GM18498 (cell line): Measurements from ENCODE around the gene LMO1.

Experiments
- ATAC-seq: cut with Tn5 transposase; IDR thresholded peaks from one replicate; pipeline ENCODE4 v1.9.1; 2021; ENCODE audit warnings: mild to moderate bottlenecking, moderate library complexity; ENCODE audit not compliant: unreplicated experiment

Gene LMO1

DNA sequence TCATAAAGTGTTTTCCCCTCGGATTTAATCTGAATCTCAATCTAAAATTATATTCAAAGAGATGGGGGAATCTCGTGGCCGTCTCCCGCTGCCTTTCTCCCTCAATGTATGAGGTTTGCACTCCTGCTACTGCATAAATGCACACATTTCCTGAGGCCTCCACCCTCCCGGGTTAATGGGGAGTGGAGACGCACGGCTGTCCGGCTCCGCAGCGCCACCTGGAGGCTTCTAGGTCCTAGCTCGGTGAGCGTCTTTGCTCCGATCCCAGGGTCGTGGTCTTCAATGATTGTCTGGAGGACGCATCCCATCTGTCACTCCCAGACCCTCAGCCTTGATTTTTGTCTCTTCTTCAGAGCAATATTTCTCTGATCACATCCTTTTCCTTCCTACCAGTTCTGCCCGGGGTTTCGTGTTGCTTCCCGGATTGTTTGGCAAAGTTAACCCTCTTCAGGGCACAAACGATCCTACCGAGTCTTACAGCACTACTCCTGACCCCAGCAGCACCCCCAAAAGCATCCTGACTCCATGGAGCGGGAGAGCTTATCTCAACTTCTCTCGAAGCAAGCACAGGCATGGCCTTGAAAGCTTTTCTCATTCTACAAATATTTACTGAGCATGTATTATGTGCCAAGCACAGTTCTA lies at the start of gene LMO1:
Gene LMO1 (minus strand): TSS at position 110 of the 642 bp plus-strand sequence. CDS start 516 bp downstream, outside the sequence.
- ATAC-seq: peak; percentile 66

DNA sequence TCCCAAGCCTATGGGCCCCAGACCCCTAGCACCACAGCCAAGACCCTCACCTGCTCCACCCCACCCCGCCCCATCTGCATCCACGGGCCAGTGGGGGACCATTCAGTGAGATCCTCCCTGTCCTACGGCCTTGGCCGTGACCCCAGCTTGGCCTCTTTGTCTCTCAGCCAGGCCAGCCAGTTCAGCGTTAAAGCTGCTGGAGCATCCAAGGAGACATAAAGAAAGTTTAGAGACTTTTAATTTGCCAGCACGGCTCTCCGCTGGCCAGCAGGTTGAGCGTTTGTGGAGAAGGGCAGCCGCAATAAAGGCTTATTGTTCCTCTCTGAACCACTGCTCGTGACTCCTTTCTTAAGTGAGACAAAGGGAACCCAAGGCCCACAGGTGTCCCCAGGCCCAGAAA lies 49.3 kb upstream of the LMO1 start:
- no peak for ATAC-seq

DNA sequence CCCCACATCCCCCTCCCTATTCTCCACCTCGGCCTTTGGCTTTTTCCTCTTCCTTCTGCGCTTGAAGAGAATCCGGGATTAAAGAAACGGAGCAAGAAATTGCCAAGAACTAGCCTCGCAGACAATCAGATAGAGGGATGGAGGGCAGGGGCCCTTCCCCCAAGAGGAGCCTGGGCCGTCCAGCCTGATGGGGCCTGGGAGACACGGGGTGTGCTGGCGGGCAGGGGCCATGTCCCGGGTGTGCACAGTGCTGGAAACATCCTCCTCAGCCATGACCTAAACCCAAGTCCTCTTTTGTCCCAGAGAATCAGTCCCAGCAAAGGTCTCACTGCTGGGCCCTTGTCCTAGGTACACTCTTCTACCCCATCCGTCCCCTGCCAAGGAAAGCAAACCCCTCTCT lies 47.7 kb upstream of the LMO1 start:
- ATAC-seq: no peak

DNA sequence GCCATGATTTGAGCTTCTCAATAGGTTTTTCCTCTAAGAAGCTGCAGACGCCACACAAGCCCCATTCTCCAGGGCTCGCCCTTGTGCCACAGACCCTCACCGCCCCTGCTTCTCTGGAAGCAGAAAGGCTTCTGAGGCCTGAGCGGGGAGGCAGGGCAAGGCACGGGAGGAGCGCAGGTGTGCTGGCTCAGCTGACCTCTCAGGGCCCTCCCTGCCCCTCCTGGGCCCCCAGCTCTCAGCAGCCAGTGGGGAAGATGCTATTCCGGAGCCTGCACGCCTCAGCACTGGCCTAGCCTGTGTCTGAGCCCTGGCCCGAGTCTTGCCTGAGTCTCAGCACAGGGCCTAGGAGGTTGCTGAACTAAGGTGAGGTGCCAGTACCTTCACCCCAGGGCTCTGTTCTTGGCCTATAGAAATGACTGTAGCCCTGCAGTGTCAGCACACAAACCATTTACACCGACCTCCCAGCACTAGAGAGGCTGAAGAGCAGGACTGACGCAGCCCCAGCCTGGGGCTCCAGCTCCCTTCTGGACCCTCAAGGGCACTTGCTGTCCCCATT lies 47.1 kb upstream of the LMO1 start:
- no peak for ATAC-seq

DNA sequence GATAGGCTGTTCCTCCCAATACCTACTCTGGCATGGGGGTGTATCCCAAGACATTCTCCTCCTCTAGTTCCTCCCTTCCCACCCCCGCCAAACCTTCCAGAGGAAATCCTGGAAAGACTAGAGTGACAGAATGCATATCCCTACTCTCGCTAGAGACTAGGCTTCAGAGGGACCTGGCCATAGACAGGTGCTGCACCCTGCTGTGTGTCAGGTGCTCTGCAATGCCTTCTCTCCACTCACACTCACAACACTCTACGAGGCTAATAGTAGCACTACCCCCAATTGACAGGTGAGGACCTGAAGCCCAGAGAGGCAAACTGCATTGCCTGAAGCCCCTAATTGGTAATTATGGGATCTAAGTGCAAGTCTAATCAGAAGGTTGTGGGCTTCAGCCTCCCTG lies 46.2 kb upstream of the LMO1 start:
- no peak for ATAC-seq

DNA sequence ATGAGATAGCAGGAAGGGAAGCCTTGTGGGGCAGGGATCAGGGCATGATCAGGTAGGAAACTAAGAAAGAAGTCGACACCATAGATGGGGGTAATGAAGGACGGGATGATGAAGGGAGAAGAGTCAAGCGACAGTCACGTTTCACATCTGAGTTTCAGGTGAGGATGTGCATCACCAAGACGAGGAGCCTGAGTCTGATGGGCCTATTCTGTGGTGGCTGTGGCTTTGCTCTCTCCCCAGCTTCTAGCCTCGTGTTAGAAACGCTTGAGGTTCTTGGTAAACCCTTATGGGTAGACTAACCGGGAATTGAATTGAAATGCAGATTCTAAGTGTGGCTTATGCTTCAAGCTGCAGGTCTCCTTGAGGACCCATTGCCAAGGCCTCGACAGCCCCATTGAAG lies 45.6 kb upstream of the LMO1 start:
- ATAC-seq: no peak

DNA sequence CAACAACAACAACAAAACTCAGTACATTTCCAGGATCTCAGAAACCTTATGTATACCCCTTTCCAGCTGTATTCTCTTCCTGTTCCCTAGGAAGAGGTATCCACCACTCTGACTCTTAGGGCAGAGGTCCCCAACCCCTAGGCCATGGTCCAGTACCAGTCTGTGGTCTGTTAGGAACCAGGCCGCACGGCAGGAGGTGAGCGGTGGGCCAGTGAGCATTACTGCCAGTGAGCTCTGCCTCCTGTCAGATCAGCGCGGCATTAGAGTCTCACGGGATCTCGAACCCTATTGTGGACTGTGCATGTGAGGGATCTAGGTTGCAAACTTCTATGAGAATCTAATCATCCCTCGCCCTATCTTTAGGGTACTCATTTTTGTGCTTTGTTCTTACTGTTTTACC lies 43.9 kb upstream of the LMO1 start:
- no peak for ATAC-seq

DNA sequence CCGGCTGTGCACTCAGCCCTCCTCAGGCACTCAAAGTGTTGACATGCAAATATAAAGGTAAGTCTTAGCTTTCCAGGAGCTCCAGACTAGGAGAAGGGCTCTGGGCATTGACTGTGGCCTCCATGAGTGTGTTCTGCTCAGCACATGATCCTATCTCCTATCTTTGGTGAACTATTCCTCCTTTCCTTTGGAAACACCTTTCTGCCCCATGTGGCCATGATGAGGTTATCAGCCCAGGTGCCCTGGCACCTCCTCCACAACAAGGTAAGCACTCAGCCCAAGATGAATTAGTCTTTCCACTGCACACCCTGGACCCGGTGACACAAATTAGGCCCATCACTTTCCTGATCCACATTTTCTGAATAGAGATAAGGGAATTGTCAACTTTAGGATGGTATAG lies 37.9 kb upstream of the LMO1 start:
- no peak for ATAC-seq

DNA sequence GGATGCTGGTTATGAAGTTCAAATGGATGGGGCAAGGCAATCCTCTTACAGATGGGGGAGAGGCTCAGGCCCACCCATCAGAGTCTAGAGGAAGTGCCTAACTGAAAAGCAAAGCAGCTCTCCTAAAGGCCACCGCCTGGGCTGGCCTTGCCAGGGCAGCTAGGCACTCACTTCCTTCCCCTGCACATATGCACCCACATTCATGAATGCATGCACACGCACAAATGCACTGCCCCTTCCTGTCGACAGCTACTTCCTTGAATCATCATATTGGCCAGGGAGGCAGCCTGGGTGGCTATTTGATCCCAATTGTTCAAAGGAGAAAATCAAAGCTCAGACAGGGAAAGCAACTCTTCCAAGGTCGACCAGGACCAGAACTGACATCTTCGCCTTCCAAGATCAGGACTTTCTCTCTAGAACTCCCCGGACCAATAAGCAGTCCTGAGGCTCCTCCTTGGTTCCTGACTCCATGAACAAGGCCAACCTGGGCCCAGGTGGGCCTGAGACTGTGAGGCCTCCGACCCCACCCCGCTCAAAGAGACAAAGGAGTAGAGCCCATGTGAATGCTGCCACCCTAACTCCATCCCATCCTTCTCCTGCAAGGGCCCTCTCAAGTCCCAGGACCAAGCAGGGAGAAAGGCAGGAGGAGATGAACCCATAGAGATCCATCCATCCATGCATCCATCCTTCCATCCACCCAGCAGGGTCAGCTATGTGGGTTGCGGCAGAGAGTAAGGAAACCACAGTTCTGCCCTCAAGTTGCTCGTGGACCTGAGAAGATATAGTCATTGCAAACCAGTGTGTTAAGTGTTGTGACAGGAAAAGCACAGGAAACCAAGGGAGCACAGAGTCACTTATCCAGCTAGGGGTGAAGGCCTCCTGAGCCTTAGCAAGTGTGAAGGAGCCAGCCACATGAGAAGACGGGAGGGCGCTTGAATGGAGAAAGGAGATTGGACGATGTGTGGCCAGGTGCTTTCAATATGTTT lies 35.4 kb upstream of the LMO1 start:
- no peak for ATAC-seq

DNA sequence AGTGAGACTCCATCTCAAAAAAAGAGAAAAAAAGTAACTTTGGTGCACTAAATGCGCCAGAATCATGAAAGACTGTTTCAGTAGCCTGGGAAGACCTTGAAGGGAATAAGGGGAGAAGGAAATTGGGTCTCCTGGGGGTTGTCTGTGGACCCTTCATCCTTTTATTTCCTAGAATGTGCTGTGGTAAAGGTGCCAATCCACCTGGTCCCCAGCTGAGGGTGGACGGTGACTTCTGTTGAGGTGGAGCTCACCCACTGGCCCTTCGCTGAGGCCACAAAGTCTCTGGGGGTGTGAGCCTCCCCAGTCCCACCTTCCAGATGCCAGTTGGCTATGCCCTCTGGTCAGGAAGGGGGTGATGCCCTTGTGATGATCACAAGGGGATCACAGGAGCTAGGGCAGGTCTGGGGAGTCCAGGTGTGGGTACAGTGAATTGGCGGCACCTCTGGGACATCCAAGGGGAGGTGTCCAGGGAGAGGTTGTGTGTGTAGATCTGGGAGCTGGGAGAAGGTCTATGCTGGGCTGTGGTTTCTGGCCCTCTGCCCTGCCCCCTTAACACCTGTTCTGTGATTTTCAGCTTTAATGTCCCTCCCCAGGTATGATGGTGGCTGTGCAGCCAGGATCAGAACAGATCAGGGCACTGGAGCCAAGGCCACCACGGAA lies 34.2 kb upstream of the LMO1 start:
- no peak for ATAC-seq

DNA sequence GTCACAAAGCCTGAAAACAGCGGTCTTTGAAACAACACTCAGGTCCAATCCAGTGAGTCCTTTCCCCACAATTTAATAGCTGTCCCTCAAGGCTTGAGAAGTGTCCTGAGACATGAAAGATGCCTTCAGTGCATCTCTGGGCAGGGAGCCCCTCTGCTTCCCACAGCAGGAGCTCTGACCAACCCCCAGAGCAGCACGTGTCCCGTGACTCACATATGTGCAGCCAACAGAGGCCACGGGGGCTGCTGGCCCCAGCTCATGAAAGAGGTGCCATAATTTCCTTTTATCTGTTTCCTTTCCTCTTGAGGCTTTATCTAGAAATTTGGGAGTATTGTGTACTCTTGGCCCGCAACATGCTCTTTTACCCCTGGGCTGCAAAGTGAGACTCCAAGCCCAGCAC lies 33.2 kb upstream of the LMO1 start:
- ATAC-seq: no peak

DNA sequence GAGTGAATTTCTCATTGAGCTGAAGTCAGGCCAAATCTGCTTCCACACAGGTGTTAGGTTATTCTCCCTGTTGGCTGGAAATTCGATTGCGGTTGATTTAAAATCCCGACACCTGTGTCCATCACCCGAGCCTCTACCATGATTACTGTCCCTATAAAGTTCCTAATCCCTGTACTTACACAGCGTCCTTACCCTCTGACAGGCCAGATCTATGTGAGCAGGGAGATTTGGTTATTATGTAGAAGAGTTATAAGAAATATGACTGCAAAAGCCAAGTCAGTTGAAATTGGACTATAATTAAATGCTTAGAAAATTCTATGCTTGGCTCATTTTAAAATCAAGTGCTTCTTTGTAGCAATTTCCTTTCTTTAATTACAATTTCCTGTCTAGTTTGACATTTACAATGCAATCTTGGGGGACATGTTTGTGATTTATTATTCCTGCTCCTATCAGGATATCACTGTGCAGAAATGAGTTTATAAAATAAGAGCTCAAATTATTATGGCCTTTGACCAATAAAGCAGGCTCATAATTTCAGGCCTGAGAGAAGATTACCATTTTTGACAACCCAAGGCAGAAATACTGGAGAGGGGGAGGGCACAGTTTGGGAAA lies 32.5 kb upstream of the LMO1 start:
- no peak for ATAC-seq

DNA sequence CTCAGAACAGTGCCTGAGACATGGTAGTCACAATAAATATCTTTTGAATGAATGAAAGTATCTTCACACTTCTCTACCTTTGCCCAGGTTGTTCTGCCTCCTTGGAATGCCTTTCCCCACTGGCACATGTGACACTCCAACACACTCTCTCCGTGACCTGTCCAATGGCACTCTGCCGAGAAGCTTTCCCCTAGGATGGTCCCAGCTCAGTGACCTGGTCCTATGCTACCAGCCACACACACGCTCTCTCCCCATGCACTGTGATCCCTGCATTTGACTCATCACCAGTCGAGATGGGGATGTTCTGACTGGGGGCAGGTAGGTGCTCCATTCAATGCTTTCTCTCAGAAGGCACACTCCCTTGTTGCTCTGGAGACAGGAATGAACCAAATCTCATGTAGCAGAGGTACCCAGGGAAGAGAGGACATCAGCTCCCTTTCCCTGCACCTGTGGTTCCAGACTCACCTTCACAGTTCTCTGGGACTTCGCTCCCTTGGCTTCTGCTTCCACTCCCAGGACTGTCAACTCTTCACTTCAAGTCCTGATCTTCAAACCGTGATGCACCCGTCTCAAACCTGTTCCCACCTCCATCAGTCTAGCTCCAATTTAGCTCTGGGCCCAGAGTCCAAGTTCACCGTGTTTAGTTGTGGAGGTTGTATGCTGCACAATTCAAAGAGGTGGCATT lies 30.7 kb upstream of the LMO1 start:
- no peak for ATAC-seq

DNA sequence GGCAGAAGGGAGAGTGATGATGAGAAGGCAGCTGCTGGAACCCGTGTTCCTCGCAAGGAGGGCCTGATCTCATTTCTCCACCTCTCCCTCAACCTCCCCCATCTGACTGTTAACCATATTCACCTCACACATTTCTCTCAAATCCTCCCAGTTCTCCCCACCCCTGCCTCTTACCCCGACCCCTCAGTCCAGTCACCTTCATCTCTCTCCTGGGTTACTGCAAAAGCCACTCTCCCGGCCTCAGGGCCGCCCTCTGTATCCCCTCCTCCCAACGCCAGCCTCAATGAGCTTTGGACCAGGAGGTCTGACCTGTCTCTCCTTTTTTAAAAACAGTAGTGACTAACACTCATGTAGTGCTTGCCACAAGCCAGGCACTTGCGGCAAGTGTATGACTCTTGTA lies 29.5 kb upstream of the LMO1 start:
- no peak for ATAC-seq

DNA sequence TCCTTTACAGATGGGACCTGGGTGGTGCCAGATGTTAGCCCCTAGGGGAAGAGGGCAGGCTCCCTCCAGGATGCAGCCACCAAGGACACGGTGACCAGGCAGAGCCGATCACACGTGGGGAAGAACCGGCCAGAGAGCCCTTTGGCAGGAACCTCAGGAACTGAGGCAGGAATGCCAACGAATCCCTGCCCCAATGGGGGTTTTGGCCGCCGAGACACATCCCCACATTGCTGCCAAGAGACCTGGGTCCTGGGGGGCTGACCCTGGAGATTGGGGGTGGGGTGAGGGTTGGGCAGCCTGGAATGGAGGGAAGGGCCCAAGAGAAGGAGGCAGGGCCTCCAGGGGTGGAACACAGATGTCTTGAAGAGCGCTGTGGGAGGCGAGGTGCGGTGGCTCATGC lies 28.7 kb upstream of the LMO1 start:
- no peak for ATAC-seq

DNA sequence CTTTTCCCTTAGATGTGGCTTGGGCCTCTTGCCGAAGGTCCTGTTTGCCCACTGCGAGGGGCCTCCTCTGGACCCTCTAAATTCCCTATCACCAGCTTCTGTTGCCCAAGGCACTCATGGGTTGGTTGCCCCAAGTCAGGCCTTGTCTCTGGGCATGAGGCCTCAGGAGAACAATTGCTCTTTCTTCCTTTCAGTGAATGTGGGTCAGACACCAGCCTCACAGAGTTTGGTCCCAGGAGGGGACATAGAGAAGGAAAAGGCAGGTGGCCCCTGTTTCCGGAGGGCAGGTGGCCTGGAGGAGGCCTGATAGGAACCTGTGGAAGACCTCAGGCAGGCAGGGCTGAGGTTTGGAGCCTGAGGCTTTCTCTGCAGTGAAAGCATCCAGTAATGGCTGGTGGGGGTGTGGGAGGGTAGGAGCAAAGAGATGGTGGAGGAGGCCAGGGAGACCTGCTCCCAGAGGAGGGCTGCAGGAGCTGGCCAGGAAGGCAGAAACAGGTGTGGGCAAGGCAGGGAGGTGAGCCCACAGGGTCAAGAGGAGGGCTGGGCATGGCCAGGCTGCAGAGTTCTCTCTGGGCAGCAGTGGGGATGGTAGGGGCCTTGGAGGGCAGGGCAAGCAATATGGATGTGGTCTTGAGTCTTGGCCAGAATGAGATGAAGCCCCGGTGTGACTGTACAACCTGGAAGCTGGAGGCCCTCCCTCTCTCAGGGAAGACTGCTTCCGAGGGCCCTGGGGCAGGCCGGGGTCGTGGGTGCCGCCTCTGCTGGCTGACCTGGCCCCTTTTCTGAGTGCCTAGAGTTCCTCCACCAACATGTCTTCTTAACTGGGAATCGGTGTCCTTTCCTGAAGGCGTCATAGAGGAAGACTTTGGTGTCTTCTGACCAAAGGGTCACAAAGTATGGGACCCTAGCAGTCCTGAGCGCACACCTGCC lies 28.0 kb upstream of the LMO1 start:
- ATAC-seq: no peak

DNA sequence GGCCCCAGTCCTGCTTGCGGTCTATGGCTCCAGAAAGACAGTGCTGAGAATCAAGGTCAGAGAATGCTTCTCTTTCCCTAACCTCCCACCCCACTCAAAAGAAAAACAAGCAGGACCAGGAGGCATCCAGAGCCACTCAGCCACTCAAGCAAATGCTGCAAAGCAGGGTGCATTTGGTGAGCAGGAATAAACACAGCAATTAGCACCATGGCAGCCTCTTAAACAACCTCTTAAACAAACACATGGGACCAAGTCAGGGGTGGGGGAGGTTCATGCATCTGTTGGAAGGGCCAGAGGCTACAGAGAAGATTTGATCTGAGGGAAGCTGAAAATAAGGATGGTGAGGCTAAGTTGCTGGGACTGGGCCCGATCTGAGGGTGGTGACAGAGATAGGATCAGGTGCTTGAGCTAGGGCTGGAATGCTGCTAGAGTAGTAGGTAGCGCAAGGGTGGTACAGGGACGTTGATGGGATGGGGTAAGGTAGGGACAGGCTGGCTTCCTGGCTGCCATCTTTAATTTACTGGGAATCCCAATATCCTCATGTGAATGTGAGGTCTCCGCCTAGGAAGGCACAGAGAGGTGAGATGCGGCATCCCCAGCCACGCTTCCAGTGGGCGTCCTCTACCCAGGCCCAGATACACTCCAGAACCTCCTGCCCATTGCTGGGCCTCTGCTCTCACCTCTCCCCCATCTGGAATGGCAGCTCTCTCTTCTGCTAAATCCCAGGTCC lies 26.6 kb upstream of the LMO1 start:
- no peak for ATAC-seq

DNA sequence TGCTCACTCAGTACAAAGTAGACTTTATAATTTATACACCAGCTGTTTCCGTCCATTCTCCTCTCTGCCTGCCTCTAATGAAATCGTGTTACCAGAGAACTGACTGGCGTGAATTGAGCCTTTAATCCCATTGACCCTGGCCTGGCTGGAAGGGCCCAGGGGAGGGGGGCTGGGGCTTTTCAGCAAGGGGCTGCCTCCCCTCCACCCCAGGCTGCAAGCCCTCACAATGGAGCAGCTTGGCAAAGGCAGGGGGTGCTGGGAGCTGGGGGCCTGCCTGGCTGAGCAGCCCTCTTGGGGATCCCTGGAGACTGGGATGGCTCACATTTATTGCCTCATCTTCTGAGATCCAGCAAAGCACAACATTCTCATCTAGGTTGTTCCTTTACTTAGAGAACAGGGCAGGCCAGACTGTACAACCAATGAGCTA lies 25.8 kb upstream of the LMO1 start:
- no peak for ATAC-seq
